Mesothelial cell of epicardium (in vitro differentiated cells): ENCODE data around the gene STRIT1. TPM values are rescaled to one million over a fixed set of nuclear protein-coding genes. Genes with fewer than 3 reads are reported as not detected.

Experiments
- DNase-seq, 2 experiments: peaks; one replicate each; pipeline ENCODE4 v3.0.0; 2021; ENCODE audit warnings: low spot score in 2 of 2; ENCODE audit not compliant: unreplicated experiment in 2 of 2
- H3K27ac Mint-ChIP-seq: 2 replicates; pipeline ENCODE4 v1.8.0; 2021; ENCODE audit warnings: mixed read lengths
- H3K27me3 Mint-ChIP-seq: 2 replicates; pipeline ENCODE4 v1.8.0; 2021; ENCODE audit warnings: low read depth, mixed read lengths
- H3K36me3 Mint-ChIP-seq: 2 replicates; pipeline ENCODE4 v1.8.0; 2021; ENCODE audit warnings: mixed read lengths
- H3K4me1 Mint-ChIP-seq: 2 replicates; pipeline ENCODE4 v1.8.0; 2021; ENCODE audit warnings: mixed read lengths
- H3K4me3 Mint-ChIP-seq: 2 replicates; pipeline ENCODE4 v1.8.0; 2021; ENCODE audit warnings: mild to moderate bottlenecking, moderate library complexity, mixed read lengths
- H3K9me3 Mint-ChIP-seq: 2 replicates; pipeline ENCODE4 v1.8.0; 2021; ENCODE audit warnings: mixed read lengths
- CTCF ChIP-seq: fragments of 200-600 bp; sonication (generic); IDR thresholded peaks from one replicate; pipeline ENCODE4 v1.5.0; 2021; ENCODE audit warnings: antibody characterized with exemption; ENCODE audit not compliant: unreplicated experiment
- total RNA-seq: library from RNA; stranded (reverse); gene quantifications from 3 replicates; pipeline ENCODE4 v1.2.1, GENCODE V29; 2021

STRIT1 gene
- total RNA-seq, 1 donor from 2014 or later, result not detected

- no peak for DNase-seq
- Mint-ChIP-seq H3K4me1 (peaks cover 12% of the 10 kb centered on the region), H3K4me3 (no peak overlapping the region), H3K27me3 (no peaks in the 10 kb centered on the region), H3K36me3 (no peaks in the 10 kb centered on the region), H3K27ac (no peak overlapping the region), H3K9me3 (no peaks in the 10 kb centered on the region)
- TF ChIP-seq CTCF, result no peak
Measured at GRCh38 chr3:155307183-155307582, 13.7 kb upstream of the STRIT1 start.

GRCh38 chr3:155304394-155304793 is 10.9 kb upstream of the STRIT1 start:
- no peaks in the 10 kb centered on the region for H3K36me3 Mint-ChIP-seq
- peaks cover 12% of the 10 kb centered on the region for H3K4me1 Mint-ChIP-seq

GRCh38 chr3:155303540-155304097 is 10.1 kb upstream of the STRIT1 start:
- Mint-ChIP-seq H3K4me3 (no peak overlapping the region), H3K27me3 (no peaks in the 10 kb centered on the region), H3K4me1 (peaks cover 12% of the 10 kb centered on the region), H3K36me3 (no peaks in the 10 kb centered on the region), H3K9me3 (peaks cover 11% of the 10 kb centered on the region), H3K27ac (no peak overlapping the region)
- DNase-seq, result no peak
- TF ChIP-seq CTCF, result no peak

More at GRCh38 chr3:155304394-155304793, 10.9 kb upstream of the STRIT1 start:
- Mint-ChIP-seq H3K27ac (no peak overlapping the region), H3K4me3 (no peak overlapping the region), H3K27me3 (no peaks in the 10 kb centered on the region), H3K9me3 (peaks cover 7% of the 10 kb centered on the region)
- DNase-seq, result no peak
- TF ChIP-seq CTCF, result no peak

GRCh38 chr3:155302891-155303290 is 9.4 kb upstream of the STRIT1 start:
- DNase-seq, result no peak
- no peak for TF ChIP-seq CTCF
- H3K27me3 Mint-ChIP-seq, result no peaks in the 10 kb centered on the region
- no peak overlapping the region for H3K27ac Mint-ChIP-seq
- peaks cover 14% of the 10 kb centered on the region for H3K9me3 Mint-ChIP-seq
- no peaks in the 10 kb centered on the region for H3K36me3 Mint-ChIP-seq
- no peak overlapping the region for H3K4me3 Mint-ChIP-seq
- peaks cover 12% of the 10 kb centered on the region for H3K4me1 Mint-ChIP-seq

GRCh38 chr3:155302481-155302880 is 9.0 kb upstream of the STRIT1 start:
- no peak for TF ChIP-seq CTCF
- Mint-ChIP-seq H3K4me1 (peaks cover 12% of the 10 kb centered on the region), H3K36me3 (no peaks in the 10 kb centered on the region), H3K9me3 (peaks cover 14% of the 10 kb centered on the region), H3K27me3 (no peaks in the 10 kb centered on the region), H3K4me3 (no peak overlapping the region), H3K27ac (peak overlapping the region; percentile 19)
- DNase-seq, result no peak

GRCh38 chr3:155297100-155297499 is 3.6 kb upstream of the STRIT1 start:
- H3K27ac Mint-ChIP-seq, result no peak overlapping the region
- no peaks in the 10 kb centered on the region for H3K4me1 Mint-ChIP-seq
- peaks cover 5% of the 10 kb centered on the region for H3K36me3 Mint-ChIP-seq

More at GRCh38 chr3:155297100-155297499, 3.6 kb upstream of the STRIT1 start:
- Mint-ChIP-seq H3K4me3 (no peak overlapping the region), H3K27me3 (no peaks in the 10 kb centered on the region), H3K9me3 (peaks cover 28% of the 10 kb centered on the region)
- no peak for TF ChIP-seq CTCF
- no peak for DNase-seq
